HG03175 (cell line): ENCODE data around the gene LCAT.

Source experiments
- ATAC-seq: cut with Tn5 transposase; IDR thresholded peaks from one replicate; pipeline ENCODE4 v1.9.1; 2021; ENCODE audit warnings: mild to moderate bottlenecking, moderate library complexity; ENCODE audit not compliant: unreplicated experiment

The LCAT gene

DNA sequence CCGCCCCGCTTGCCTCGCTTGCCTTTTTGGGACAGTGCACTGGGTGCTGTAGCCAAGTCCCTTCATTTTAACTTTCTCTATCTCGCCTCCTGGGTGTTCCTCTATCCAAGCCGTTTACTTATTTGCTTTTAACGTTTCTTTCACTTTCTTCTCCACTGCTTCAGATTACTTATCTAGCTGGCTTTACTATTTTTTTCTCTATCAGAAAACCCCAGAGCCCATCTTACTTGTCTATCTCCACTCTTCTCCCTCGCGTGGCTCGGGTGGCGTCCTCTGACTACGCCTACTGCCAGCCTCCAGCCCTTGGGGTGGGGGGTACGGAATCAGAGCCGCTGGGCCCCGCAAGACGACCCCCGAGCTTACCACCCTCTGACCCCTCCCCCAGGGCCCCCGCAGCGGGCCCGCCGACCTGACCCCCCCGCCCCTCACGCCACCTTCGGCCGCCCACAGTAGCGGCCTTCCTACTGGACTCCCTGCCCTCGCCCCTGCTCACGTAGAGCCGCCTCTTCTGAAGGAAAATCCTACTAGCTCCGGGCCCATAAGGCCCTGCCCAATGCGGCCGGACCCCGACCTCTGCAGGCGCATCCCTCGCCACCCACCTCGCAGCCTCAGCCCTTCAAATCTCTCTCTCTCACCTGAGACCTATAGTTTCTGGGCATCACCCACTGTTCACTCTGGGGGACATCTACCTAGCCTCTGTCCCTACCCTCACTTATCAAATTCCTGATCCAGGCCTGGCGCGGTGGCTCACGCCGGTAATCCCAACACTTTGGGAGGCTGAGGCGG, 25.5 kb upstream of the LCAT start:
- ATAC-seq = no peak

DNA sequence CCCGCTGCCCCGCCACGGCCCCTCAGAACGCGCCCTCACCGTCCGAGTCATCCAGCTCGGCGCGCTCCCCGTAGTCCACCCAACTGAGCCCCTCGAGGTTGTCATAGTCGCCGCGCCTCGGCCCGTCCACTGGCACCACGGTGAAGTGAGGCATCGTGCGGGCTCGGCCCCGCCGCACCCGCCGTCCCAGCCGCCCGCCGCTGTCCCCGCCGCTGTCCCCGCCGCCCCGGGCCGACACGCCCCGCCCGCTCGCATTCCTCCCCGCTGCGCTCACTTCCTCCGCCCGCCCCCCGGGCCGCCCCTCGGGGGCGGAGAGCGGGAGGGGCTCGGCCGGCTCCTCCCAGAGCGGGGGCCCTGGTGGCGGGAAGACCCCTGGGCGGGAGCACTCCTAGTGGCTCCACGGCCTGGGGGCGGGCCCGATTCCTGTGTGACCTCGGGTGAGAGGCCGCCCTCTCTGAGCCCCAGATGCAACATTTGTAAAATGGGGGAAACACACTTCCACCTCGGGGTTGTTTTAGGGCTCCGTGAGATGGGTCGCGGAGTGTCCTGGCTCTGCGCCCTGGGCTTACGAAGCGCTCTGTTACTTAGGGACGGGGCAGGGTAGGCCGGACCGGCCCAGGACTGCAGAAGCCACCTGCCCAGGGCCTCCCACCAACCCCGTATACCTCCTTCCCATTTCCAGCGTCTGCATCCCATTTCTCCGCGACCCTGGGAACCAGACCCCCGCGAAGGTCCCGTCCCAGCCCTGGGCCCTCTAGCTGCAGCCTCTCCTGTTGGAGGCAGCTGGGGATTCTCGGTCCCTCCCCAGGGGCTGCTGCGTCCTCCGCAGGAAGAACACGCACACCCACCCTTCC, 24.7 kb upstream of the LCAT start, which contains the start of gene SLC12A4:
Gene SLC12A4 (minus strand): TSS at position 238 of the 854 bp plus-strand sequence. CDS start 84 bp downstream, at position 154.
- ATAC-seq = peak; percentile 73

DNA sequence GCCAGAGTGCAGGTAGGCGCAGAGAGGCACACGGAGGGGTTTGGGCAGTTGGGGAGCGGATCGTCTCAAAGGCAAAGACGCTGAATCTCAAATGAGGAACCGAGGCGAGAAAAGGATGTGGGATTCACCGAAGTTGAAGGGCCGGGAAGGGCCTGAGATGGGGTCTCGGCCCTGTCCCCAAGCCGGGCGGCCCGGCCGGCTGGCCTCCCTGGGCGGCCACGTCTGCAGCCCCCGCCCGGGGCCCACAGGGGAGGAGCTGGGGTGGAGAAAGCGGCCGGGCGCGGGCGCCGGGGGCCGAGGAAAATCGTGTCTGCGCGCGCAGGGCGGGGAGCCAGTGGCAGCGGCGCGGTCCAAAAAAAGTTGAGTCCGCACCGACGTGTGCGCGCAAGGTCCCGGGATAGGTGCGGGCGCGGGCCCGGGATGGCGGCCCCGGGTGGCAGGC, 24.1 kb upstream of the LCAT start:
- peak; percentile 34 for ATAC-seq

DNA sequence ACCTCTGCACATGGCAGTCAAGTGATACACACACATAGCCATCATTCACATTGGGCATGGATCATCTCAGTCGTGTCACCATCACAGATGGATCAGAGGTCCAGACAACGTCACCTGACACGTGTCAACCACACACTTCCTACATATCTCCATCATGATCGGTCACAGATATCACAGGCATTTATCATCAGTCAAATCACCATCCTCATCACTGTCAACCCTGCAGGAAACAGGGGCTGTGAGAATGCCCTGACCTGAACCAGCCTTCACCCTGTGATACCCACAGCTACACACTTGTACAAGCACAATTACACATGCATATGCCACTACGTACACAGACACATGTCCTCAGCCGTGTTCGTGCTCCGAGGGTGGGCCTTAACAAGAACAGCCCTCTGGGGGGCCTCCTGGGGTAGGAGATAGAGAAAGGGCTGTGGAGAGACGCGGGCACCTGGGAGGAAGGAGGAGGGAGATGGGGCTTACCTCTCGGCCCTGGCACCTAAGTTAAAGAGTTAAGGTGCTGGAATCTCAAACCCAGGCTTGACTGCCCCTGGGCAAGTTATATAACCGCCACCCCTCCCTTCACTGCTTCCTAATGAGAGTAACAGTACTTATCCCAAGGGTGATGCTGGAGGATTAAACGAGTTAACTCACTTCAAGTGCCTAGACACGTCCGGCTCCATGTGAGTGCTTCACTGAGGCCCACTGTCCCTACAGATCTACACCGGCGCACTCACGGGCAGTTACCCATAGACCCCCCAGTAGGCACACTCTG, 23.4 kb upstream of the LCAT start:
- no peak for ATAC-seq

DNA sequence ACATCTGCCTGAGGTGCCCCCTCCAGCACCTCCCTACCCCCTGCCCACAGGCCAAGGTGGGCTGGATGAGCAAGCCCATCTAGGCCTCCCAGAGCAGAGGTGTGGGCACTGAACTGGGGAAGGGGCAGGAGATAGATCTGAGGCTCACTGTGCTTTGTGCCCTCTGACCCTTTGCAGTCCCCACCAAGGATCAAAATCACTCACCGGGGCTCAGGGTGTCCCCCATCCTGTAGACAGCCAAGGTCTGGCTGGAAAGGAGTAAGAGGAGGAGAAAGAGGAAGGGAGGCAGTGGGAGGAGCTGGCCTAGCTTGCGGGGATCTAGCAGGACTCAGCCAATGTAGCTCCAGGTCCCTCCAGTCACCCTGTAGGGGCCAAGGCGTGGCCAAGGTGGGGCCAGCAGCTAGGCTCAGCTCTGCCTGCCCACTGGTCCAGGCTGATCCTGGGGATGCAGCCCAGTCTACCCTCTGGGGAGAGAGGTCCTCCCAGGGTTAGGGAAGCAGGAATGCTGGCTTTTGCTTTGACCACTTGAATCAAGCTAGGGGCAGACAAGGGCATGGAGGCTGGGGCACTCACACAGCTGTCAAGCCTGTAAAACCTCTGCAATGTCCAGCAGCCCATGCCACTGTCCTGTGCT, 22.7 kb upstream of the LCAT start:
- ATAC-seq = no peak

DNA sequence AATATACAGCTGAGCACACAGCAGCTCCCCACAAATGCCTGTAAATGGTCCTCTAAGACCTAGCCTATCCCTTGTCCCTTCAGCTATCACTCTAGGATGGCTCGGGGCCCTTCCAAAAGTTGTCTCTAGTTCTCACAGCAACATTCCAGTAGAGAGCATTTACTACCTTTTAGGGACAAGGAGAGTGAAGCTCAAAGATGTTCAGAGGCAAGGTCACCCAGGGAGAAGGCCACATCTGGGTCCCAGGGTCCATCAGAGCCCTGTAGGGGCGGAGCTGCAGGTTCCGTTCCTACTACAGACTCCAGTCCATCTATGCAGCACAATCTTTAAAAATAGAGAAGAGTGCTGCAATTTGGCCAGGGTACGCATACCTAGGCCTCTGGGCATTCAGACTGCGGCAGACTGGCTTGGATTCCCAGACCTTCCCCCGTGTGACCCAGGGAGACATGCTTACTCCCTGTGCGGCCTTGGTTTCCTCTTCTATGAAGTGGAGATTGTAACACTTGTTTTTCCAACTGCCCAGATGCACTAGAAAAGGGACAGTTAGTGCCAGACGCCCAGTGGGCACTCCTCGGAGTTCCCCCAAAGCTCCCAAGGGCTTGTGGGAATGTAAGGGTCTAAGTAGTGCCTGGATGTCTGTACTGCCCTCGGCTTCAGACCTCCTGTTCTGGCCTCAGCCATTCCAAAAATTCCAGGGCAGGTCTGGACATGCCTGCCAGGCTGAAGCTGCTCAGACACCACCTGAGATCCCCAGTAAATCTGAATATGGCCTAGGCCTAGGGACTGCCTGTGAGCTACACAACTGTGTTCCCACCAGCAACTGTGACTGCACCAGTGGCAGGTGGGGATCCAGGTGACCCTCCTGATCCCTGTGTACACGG, 22.0 kb upstream of the LCAT start:
- no peak for ATAC-seq

DNA sequence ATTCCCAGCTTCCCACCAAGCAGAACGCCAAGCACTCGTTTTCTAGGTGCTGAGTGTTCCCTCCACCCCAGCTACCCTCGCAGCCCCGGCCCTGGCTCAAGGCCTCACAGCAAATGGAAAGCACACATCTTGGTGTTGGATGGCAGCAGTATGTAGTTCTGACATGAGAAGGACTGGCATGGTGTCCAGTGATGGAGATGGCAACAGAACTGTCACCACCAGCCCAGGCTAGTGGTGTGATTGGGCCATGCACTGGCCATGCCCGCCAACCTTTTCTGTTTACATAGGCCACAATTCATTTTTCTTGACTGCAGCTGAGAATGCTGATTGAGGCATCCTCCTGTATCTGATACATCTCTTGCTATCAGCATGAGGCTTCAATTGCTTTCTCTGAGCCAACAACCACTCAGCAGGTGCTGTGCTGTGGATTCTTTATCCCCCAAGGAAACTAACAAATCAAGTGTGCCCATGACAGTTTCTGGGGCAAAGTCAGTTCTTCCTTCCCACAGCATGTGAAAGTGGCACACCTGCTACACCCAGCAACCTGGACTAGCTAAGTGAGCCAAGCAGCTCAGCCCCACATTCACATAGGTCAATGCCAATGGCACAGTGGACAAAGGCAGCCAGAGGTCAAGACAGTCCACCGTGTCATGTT, 20.7 kb upstream of the LCAT start:
- ATAC-seq = no peak

DNA sequence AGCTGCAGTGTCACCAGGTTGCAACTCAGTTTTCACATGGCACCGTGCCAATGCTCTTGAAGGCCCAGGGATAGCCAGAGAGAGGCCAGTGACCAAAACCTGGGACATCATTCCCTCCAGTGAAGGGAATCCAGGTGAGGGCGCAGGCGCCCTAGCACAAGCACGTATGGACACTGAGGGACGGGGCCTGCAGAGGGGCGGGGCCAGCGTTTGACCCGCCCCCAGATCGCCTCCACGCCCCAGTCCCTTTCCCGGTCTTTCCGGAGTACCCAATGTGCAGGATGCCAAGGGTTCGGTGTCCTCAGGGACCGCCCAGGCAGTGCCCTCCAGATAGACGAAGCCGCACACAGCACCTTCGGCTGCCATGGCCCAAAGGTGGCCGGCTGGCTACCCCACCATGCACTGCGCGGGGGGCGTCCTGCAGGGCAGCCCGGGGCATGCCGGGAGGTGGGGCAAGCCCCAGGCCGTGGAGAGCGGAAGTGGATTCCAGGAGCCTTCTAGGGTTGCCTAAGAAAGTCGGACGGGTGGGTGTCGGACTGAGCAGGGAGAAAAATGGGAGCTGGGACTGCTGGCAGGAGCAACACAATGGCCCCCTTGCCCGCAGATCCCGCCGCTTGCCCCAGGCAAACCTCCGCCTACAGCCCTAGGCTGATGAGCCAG, 19.9 kb upstream of the LCAT start:
- no peak for ATAC-seq

DNA sequence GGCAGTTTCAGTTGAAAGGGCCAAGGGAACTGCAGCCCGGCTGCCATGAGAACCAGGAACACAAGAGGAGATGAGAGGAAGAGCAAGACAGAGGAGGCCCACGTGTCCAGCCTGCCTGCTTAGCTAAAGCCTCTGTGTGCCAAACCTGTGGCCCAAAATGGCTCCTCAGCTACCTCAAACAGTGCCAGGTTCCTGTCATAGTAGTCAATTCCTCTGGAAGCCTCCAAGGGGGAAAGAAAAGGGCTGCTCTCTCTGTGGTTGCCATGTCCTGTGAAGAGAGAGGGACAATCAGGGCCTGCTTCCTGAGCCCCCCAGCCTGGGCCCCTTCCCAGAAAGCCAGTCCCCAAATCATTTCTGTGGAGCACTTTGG, 19.4 kb upstream of the LCAT start:
- ATAC-seq = no peak

DNA sequence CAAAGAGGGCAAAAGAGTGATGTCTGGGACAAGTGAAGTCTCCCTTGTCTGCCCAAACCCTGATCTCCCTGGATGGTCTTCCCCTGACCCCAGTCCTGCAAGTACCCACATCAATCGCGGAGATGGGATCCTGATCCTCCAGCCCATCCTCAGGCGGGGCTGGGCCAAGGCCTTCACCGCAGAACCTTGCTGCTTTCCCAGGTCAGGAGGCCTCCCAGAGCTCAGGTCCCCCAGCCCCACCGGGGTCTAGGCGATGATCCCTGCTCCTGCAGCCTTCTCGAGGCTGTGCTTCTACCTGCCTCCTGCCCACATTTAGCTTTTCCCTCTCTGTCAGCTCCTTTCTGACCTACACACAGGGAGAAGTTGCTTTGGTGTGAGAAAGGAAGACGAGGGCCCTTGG, 18.2 kb upstream of the LCAT start:
- ATAC-seq = no peak

DNA sequence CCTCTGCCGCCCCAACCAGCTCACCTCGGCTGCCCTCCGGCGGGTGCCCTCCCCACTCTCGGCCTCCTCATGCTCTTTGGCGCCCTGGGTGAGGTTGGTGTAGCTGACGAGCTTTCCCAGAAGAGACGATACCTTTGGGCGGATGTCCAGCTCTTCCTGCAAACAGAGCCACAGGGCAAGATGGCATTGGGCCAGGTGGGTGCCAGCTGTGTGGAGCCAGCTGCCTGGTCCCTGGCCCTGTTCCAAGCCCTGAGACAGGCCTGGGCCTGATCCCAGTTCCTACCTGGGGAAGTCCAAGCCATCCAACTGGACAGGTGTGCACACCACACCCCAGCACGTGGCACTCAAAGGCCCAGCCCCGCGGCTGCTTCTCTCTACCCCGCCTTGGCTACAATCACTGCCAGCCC, 17.6 kb upstream of the LCAT start:
- no peak for ATAC-seq

DNA sequence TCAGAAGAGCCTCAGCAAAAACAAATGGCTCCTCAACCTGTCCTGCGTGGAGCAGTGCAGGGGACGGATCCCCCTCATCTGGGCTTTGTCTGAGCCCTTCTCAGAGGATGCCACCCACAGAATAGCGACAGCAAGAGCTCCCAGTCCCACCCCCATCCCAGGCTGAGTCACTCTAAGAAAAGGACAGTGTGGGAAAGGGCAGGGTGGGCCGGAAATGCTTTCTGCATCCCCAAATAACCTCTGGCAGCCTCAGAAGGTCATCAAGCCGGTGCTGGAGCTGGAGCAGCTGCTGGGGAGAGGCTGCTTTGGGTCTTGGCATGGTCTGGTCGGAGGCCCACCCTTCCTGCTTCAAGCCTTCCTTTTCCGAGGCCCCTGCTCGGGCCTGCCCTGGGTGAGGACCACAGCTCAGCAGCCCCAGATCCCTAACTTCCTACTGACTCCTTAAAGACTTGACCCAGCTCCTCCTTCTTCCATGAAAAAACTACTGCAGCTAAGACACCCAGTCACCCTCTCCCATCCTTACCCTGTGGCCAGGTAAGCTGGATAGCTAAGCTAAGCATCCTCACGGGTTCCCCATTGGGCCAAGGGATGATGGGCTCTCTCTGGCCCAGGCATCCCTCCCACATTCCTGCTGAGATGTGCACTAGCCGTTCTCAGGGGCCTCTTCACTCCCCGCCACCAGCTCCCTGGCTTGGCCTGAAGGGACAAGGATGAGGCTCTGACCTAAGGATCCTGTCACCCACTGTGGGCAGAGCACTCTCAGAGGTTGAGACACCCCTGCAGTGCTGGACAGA, 15.8 kb upstream of the LCAT start:
- ATAC-seq = no peak

DNA sequence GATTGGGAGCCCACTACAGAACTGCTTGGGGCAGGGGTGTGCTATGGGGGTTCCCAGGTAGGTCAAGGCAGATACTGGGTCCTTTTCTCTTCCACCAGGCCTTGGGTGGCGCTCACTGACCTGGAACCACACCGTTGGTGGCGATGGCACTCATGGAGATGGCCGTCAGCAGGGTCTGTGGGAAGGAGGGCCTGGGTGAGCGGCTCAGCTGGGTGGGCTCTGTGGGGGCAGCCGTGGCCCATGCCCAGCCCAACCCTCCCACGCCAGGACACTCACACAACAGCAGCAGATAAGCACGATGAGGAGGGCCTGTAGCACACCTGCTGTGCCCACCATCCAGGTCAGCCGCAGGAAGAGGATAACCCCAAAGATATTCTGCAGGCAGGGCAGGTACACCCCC, 13.7 kb upstream of the LCAT start:
- no peak for ATAC-seq

DNA sequence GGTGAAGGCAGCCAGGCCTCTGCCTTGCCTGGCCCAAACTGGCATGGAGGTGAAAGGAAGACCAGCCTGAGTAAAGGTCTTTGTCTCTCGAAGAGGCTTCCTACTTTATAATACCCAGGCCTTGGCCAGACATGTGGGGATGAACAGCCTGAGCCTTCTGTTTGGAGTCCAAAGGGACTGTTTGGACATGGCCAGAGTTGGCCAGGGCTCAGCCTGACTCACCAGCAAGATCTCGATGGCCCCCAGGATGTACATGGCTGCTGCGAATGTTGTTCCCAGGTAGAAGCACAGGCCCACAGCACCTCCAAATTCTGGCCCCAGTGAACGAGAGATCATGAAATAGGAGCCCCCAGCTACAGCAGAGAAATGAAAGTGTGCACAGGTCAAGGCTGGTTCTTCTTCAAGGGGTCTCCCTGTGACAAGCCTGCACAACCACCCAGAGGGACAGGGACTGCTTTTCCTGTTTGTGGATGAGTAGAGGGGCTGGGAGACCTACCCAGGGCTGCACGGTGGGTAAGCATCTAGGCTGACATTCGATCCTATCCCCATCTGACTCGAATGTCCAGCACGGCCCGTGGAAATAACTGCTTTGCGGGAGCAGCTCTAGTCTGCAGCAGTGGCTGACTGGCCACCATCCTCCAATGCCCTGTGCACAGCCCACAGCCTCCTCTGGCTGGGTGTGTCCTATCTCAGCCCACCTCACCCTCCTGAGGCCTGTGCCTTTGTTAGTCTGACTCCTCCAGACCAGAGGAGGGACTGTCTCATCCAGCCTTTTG, 10.7 kb upstream of the LCAT start:
- no peak for ATAC-seq

DNA sequence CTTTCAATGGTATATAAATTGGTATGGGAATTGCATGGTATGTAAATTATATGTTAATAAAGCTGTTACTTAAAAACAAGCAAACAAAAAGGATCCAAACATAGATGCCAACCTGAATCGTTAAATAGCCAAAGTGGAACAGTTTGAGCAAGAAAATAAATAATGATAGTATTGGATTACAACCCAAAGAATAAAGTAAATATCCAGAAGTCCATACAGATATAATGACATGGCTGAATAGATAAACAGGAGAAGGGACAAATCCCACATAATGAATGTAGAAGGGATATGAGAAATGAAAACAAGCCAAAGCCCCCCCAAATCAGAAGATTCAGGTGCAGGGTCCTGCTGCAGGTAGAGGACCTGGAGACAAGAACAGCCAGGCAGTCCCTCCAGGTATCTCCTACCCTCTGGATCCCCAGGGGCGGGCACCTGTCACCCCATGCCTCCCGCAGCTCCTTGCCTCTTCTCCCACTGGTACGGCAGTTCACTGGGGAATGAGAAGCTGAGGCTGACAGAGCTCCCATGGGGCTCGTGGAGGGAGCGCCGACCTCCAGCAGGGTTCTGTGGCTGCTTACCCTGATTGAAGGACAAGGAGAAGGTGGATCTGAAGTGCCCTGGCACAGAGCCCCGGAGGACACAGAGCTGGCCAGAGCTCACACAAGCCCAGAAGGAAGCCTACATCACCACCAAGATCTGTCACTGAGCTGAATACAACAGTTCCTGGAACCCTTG, 9.9 kb upstream of the LCAT start:
- no peak for ATAC-seq

DNA sequence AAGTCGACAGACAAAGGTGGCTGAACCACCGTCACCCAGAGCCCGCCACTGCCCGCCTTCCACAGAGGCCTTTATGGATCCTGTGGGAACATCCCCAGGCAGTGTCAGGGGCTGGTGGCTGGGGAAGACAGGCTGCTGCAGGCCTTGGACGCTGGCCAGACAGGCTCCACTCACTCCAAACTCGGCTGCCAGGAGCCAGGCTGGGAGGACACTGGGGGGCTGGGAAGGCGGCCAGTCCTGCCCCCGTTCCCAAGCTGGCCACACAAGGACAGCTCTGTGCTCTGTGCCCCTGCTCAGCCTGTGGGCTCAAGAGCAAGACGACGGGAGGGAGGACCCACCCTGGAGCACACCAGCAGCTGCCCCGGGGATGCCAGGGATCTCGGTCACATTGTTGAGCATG, 7.6 kb upstream of the LCAT start:
- ATAC-seq = no peak
